ENCODE results near the gene BID. TPM values are rescaled to one million over a fixed set of nuclear protein-coding genes. Genes with fewer than 3 reads are reported as not detected.

BID gene
- total and polyA plus RNA-seq, 2 of the 8 experiments (the other 6 are each of a cell fraction or from before 2014, with no cell fraction given) = 39.3 to 114 TPM

DNA sequence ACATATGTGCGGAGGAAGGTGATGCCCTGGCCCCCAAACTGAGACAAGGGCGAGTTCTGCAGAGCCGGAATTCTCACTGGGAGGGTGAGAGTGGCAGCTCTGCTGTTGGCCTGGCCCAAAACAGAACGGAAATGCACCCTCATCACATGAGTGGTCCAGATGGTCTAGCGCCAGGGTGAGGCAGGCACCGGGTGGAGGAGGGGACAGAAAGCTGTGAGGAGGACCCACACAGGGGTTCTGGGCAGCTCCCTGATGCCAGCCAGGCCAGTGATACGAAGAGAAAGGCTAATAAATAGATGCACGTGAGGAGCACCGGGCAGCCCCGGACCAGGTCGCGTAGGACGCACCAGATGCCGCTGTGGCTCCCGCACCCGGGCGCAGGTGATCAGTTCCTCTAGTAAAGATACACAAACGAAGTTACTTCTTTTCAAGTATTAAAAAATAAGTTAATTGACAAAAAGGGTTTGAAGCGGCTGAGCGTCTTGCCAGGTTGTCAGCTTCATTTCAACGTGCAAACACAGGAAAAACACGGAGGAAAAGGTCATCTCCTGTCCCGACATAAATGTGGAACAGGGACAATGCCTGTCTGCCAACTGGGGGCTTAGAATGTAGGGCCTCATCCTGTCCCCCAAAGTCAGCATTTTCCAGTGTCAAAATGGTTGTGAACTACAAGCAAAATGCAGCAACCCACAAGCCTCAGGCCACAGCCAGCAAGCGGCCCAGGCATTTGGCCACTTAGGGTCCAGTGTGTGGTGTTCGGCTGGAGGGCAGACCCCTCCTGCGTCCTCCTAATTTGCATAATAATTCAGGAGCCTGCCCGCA lies 15.3 kb upstream of the BID start:
- Histone ChIP-seq H3K23me2 (ENCODE audit: low read depth, low read length) (no peaks in the 10 kb centered on the region), H4K5ac (ENCODE audit: insufficient read length, low read depth, low read length) (no peak overlapping the region), H3K4me1 (replicated peaks in 1 of 4; ENCODE audit: control insufficient read depth in 3 of 4, insufficient read depth in 4 of 4, low read length in 3 of 4) (peaks cover 0 to 5% (median 0%) of the 10 kb centered on the region in 4 experiments; a peak in 1 of 7 replicates), H3K27me3 (replicated peaks in 1 of 4; ENCODE audit: control insufficient read depth in 3 of 4, extremely low read depth in 1 of 4, insufficient read depth in 3 of 4, low read length in 3 of 4) (no peaks in the 10 kb centered on the region), H2BK12ac (ENCODE audit: low read depth, low read length) (no peak overlapping the region), H3K79me2 (ENCODE audit: control insufficient read depth in 1 of 2, insufficient read depth in 2 of 2, low read length in 2 of 2) (no peaks in the 10 kb centered on the region), H3K4me3 (ENCODE audit: extremely low read depth in 1 of 4, insufficient read depth in 2 of 4, low read depth in 3 of 4, low read length in 4 of 4) (no peak overlapping the region), H3K18ac (ENCODE audit: extremely low read depth, low read length) (no peak overlapping the region), H2BK120ac (replicated peaks; ENCODE audit: low read depth, low read length) (no peak overlapping the region), H4K91ac (replicated peaks; ENCODE audit: insufficient read length, low read length) (no peak overlapping the region), H2AK5ac (ENCODE audit: low read depth, low read length) (no peak overlapping the region), H3K9me3 (ENCODE audit: insufficient read depth in 2 of 2, low read depth in 1 of 2, low read length in 1 of 2) (no peaks in the 10 kb centered on the region), H3K27ac (ENCODE audit: low read depth, low read length) (no peak overlapping the region), H2BK15ac (ENCODE audit: low read length) (no peak overlapping the region), H4K20me1 (replicated peaks in 1 of 2; ENCODE audit: control insufficient read depth in 1 of 2, insufficient read depth in 2 of 2, low read length in 2 of 2) (no peaks in the 10 kb centered on the region), H3K4me2 (ENCODE audit: insufficient read depth in 1 of 2, low read depth in 2 of 2, low read length in 2 of 2) (no peak overlapping the region), H3K56ac (replicated peaks; ENCODE audit: insufficient read length, low read depth, low read length) (no peak overlapping the region), H3K14ac (ENCODE audit: insufficient read length) (no peak overlapping the region), H4K8ac (ENCODE audit: extremely low read depth, insufficient read depth, low read length) (no peak overlapping the region), H3K23ac (ENCODE audit: insufficient read length) (no peak overlapping the region), H3K9ac (replicated peaks in 1 of 4; ENCODE audit: extremely low read depth in 1 of 4, low read depth in 3 of 4, low read length in 3 of 4) (no peak overlapping the region), H3K79me1 (ENCODE audit: low read depth, low read length) (no peaks in the 10 kb centered on the region; the same call in 1 of the 2 replicates), H2BK20ac (ENCODE audit: low read length) (no peak overlapping the region), H3K36me3 (ENCODE audit: control insufficient read depth in 2 of 4, insufficient read depth in 4 of 4, low read length in 3 of 4) (no peaks in the 10 kb centered on the region), H2AFZ (ENCODE audit: low read length) (no peak overlapping the region), H2BK5ac (ENCODE audit: low read depth, low read length) (no peak overlapping the region; the same call in 1 of the 2 replicates), H3K4ac (replicated peaks; ENCODE audit: insufficient read length, low read depth, low read length) (no peak overlapping the region)
- 90% methylated on average over 27 of the region's 27 CpGs; no CpG with 5 or more reads in 1 of the 2 experiments for WGBS, 2 experiments (ENCODE audit: extremely low coverage in 1 of 2, insufficient coverage in 1 of 2, insufficient read length in 1 of 2, insufficient replicate concordance in 2 of 2, low coverage in 1 of 2, low lambda C conversion rate in 2 of 2, missing lambda C conversion rate in 1 of 2)
- POLR2A ChIA-PET (ENCODE audit: partially characterized antibody) = no interaction called here
- DNase-seq (ENCODE audit: low read depth in 1 of 2, low spot score in 2 of 2) = no peak
- CTCF ChIA-PET (ENCODE audit: partially characterized antibody) = interaction anchor here (1.0 to 10.7 kb wide), 12 partner anchors 11 to 294 kb away, joined by 3 to 174 read pairs (median 24); partner anchors contain the start of gene BID
- TF ChIP-seq, protein P1, sequence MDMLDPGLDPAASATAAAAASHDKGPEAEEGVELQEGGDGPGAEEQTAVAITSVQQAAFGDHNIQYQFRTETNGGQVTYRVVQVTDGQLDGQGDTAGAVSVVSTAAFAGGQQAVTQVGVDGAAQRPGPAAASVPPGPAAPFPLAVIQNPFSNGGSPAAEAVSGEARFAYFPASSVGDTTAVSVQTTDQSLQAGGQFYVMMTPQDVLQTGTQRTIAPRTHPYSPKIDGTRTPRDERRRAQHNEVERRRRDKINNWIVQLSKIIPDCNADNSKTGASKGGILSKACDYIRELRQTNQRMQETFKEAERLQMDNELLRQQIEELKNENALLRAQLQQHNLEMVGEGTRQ (IDR thresholded peaks at IDR 0.05; ENCODE audit: low read length) = no peak
- TF ChIP-seq POLR2A (IDR thresholded peaks at IDR 0.05; ENCODE audit: control extremely low read depth in 1 of 2, low read depth in 2 of 2, low read length in 2 of 2) (no peak), ASH2L (IDR thresholded peaks at IDR 0.05; ENCODE audit: low read length) (no peak), EGR1 (IDR thresholded peaks at IDR 0.05; ENCODE audit: borderline replicate concordance, low read depth, low read length) (no peak)
- no peak for FAIRE-seq
